NCI-H748 (cell line): ENCODE measurements around the gene STARD13.

Experiments used
- DNase-seq: peaks from one replicate; lab custom pipeline; 2025; ENCODE audit not compliant: unreplicated experiment; lab: John Stamatoyannopoulos, UW

Gene STARD13

GRCh38 chr13:33153421-33154404, 131.8 kb downstream of the STARD13 start:
- DNase-seq: no peak

GRCh38 chr13:33152389-33152788, 133.2 kb downstream of the STARD13 start:
- no peak for DNase-seq

DNA sequence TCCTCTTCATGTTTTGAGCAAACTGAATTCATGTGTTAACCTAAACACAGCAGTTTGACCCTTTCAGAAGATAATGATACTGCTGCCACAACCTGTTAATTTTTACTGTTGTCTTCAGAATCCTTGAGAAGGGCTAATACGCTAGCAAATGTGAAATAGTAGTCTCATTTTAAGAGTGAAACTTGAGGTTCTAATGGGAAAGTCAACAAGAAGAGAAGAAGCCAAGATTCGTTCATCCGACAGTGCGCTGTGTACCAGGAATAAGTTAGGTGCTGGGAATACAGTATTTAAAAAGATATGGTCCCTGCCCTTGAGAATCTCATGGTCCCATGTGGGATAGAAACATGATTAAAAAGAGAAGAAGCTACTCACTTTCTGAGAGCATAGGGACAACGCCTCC, 134.9 kb downstream of the STARD13 start:
- no peak for DNase-seq

DNA sequence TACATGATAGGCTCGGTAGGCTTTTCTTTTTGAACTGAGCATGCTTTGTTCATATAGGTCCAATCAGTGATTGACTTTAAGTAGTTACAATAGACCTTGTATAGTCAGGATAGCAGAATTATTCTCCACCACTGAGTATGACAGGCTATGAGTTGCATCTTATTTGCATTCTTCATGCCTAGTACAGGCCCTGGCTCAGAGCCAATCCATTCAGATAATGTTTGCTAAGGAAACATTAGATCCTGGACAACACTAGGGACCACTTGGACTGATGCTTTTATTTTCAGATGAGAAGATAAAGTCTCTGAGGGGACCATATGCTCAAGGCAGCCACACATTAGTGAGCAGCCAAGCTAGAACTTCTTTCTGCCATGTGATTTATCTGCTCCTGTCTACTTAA, 135.4 kb downstream of the STARD13 start:
- DNase-seq: peak; percentile 90

- DNase-seq: no peak
Observed at GRCh38 chr13:33147832-33148231, 137.7 kb downstream of the STARD13 start.

- no peak for DNase-seq
Observed at GRCh38 chr13:33146843-33147611, 138.5 kb downstream of the STARD13 start.

- DNase-seq: no peak
Observed at GRCh38 chr13:33145667-33146066, 139.9 kb downstream of the STARD13 start.

DNA sequence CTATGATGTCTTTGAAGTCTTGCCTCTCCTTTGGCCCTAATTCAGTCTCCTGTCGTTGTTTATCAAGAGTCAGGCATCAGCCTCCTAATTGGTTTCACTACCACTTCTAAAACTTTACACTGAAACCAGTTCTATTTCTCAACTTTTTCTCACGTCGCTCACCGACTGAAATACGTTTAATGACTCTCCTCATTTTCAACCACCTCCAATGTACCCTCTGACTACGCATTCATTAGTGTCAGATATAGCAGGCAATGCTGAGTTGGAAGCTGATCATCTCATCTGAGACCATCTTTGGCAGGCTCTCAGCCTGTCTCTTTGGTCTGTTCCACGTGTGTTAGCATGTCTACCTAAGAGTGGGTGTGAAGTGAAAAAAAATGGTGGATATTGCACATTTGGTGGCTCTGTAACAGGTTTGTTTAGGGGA, 141.2 kb downstream of the STARD13 start:
- no peak for DNase-seq

DNA sequence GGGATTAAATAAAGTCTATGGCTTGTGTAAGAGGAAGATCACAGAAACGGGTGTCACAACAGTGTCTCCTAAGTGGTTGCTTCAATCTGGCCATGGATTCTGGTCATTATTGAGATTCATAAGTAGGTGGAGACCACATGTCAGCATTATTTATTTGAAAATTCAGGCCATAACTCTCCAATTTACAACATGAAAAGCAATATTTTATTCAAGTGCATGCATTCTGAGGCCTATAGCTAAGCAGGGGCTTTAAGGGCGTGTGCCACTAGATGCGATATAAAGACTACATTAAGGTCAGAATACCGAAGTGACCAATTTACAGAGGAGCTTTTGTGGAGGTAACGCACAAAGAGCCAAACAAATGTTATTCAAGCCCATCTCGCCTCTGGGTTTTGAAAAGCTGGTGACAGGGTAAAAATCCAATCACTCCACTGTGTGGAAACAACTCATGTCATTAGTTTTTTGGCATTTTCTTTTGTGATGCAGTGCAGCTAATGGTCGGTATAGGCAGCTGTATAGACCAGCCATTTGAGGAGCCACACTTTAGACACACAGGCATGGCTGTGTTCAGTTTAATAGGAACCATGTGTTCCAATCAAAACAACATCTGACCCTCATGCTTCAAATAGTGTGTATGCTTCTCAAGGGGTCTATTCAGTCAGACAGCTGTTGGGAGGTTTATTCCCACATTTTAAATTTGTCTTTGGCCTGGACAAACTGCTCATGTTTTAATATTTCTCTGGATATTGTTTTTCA, 145.6 kb downstream of the STARD13 start:
- no peak for DNase-seq

GRCh38 chr13:33139184-33139583, 146.4 kb downstream of the STARD13 start:
- DNase-seq: no peak

GRCh38 chr13:33138441-33138840, 147.1 kb downstream of the STARD13 start:
- no peak for DNase-seq

- DNase-seq: no peak
Observed at GRCh38 chr13:33137721-33138120, 147.8 kb downstream of the STARD13 start.

DNA sequence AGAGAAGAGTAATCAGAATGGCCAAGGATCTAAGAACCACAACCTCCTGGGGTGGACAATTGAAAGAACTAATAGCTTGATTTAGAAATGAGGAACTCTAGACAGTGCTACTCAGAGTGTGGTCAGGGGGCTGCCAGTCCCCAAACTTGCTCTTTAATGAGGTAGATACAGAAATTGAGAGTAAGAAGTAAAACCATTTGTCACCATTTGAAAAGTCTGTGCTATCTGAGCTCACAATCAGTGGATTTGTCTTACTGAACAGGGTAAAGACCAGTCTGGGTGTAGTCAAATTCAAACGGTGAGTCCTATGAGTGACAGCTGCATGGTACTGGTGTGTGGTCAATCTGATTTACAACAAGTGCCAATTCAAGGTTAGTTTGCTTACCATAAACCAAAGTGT, 150.5 kb downstream of the STARD13 start:
- DNase-seq: no peak

DNA sequence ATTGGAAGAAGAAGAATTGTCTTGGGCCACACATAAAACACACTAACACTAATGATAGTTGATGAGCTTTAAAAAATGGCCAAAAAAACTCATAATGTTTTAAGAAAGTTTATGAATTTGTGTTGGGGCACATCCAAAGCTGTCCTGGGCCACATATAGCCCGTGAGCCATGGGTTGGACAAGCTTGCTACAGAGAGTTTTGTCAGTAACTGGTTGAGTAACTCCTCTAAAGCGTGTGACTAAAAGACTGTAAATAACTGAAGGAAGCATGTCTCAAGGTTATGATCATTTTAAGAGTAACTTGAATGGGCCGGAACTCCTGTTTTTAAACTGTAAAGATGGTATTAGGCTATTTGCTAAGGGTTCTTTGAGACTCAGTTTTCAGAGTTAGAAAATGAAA, 151.3 kb downstream of the STARD13 start:
- no peak for DNase-seq

DNA sequence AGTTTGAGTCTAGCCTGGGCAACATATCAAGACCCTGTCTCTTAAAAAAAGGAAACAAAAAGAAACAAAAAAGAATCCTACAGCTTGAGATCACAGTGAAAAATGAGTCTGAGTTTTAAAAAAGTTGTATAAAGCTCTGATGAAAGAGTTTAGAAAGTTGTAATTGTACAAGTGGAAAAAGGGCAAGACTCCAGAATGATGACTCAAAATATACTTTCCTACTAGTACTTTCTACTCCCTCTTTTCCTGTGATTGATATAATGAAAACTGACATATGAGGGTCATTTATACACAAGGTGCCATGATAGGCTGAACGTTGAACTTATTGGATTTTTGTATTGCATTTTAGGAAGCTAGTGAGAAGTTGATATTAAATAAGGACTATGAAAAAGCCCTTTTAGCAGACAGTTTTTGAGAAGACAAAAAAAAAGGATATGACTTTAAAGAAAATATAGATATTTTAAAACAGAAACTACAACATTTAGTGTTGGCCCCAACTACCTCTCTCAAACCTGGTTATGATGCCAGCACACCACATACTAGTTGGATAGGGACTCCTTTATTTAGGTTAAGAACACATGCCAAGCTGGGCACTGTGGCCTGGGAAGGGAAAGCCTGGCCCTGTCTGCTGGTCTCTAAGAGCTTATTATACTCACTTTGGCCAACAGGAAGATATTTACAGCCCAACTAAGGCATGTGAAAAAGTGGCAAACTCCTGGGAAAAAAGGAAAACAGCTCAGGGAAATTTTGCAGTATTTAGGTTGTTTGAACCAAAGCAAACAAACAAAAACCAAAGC, 152.7 kb downstream of the STARD13 start:
- no peak for DNase-seq

GRCh38 chr13:33129886-33130285, 155.7 kb downstream of the STARD13 start:
- no peak for DNase-seq

DNA sequence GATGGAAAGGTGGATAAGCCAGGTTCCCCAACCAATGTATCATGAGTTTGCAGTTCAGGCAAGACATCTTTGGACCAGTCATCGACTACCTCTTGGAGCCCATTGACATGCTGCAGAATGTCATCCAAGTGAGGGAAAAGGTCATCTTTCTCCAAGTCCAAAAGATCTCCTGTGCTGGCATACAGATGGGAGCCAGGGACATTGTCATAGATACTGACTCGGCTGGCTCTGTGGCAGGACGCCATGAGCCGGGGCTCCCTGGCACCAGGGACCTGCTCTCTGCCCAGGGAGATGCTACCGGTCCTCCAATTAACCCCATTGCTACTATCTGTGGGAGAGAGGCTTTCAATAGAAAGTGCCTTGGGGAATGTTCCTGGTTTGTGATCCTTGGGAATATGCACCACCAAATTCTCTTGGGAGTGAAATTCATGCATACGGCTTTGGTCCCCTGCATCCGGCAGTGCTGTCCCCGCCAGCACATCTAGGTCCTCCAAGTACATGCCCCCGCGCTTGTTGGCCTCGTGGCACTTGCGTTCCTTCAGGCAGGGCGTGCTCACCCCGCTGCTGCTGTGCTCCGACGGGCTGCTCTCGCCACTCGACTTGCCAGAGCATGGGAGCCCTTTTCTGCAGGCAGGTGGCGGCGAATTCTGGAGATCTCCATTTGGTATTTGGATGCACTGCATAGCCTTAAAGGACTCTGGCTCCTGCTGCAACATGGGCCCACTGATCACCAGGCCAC, 156.3 kb downstream of the STARD13 start:
- no peak for DNase-seq

DNA sequence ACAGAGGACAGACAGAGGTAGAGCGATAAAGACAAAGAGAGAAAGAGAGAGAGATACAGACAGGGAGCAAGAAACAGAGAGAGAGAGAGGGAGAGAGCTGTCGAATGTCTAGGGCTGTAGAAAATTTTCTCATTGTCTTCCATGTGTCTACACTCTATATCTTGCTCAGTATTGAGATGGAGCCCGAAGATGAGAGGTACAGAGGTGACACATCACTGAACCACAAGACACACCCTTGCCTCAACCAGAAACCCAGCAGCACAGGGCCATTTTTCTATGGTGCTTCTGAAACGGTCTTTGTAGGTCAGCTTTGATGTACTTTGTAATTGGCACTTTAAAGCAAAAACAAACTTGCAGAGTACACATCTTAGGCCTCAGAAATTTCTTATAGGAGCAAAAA, 157.4 kb downstream of the STARD13 start:
- no peak for DNase-seq

GRCh38 chr13:33127009-33127551, 158.5 kb downstream of the STARD13 start:
- no peak for DNase-seq
